ENCODE results near the gene PASK.

DNA sequence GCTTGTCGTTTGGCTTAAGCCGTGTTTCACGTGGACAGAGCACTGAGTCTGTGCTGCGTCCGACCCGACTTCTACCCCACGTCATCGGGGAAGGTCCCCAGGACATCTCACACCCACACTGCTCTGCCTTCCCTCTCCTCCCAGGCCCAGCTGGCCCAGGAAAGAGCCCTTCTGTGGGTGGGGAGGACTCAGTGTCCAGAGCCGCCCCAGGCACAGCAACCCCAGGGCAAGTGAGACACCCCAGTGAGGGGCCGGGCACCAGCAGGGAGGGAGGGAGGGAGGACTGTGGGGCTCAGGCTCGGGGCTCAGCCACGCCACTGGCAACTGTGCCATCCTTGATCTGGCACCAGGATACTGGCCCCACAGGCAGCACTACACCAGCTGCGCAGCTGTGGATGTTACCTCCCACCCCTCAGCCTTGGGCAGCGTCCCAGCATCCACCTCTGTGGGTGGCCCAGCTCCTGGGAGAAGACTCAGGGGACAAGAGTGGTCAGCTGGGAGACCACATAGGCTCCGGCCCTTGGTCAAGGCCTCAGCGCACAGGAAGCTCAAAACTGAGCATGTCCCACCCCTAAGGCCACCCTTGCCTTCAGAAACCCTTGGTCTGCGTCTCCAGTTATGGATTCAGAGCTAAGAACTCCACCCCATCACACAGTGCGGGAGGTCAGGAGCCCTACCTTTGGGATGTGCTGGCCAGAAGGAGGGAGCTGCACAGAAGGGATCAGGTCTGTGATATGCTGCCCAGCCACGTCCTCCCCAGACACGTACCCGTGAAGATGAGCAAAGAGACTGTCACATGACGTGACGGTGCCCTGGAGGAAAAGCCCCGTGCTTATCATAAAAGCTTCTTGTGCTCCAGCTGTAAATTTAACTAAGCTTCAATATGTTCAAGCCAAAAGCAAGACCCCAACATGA, 11.7 kb downstream of the PASK start:
- TF ChIP-seq, protein P1, sequence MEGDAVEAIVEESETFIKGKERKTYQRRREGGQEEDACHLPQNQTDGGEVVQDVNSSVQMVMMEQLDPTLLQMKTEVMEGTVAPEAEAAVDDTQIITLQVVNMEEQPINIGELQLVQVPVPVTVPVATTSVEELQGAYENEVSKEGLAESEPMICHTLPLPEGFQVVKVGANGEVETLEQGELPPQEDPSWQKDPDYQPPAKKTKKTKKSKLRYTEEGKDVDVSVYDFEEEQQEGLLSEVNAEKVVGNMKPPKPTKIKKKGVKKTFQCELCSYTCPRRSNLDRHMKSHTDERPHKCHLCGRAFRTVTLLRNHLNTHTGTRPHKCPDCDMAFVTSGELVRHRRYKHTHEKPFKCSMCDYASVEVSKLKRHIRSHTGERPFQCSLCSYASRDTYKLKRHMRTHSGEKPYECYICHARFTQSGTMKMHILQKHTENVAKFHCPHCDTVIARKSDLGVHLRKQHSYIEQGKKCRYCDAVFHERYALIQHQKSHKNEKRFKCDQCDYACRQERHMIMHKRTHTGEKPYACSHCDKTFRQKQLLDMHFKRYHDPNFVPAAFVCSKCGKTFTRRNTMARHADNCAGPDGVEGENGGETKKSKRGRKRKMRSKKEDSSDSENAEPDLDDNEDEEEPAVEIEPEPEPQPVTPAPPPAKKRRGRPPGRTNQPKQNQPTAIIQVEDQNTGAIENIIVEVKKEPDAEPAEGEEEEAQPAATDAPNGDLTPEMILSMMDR (IDR thresholded peaks at IDR 0.05), result no peak
- no peak for TF ChIP-seq EP300 (IDR thresholded peaks at IDR 0.05)

Data from gastroesophageal sphincter (tissue), 3 donors.